Measurements from ENCODE around the gene KMT2C.

Gene KMT2C

DNA sequence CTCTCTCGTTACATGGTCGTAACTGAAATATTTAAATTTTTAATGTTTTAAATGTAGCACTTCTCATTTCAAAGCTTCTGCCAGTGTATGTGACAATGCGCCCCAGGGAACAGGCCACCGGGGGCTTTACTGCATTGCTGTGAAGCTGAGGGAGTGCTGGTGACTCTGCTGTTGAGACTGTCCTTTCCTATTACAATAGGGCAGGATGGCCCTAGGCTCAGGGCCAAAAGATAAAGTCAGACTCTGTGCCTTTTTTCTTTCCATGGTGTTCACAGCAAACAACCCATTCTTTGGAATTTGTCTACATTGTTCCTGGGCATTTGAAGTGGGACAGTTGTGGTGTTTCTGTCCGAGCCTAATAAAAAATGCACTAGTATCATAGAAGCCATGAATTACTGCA is 303.0 kb downstream of the KMT2C start:
- no peaks in the 10 kb centered on the region for H3K9me3 ChIP-seq (ENCODE audit: control insufficient read depth, low read length)
- WGBS, 2 experiments: 92 to 94% methylated on average over 5 of the region's 5 CpGs
- no peaks in the 10 kb centered on the region for H3K27me3 ChIP-seq (ENCODE audit: control insufficient read depth, insufficient read depth, low read length, poor library complexity, severe bottlenecking)
- H3K4me1 ChIP-seq (ENCODE audit: control insufficient read depth, insufficient read depth, low read length): peaks cover 7% of the 10 kb centered on the region
- no peak overlapping the region for H3K27ac ChIP-seq (ENCODE audit: insufficient read depth, low read depth, low read length, poor library complexity, severe bottlenecking)
- H3K36me3 ChIP-seq (ENCODE audit: control insufficient read depth, insufficient read depth, low read length): peaks cover 20% of the 10 kb centered on the region
- no peak overlapping the region for H3K4me3 ChIP-seq (ENCODE audit: insufficient read depth, low read depth, low read length)

DNA sequence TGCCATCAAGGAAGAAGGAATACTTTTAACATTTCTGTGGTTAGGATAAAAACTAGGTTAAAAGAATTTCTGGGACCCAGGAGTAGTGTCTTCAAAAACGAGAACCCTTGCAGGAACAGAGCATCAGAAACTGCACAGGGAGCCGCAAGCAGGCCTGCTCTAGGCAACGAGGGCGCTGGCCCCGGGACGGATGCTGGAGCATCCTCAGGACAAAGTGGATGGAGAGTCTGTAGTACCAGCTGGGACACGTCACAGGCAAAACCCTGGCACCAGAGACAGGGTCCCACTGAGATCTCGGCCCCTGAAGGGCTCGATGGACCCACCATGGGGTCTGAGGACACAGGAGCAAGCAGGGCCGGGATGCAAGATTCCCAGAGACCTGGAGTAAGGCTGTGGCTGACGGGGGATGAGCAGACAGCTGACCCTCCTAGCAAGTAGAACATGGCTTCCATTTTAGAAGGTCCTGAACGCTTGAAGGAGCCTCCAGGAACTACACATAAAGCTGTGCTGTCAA is 303.8 kb downstream of the KMT2C start:
- H3K9me3 ChIP-seq (ENCODE audit: control insufficient read depth, low read length): no peaks in the 10 kb centered on the region
- no peaks in the 10 kb centered on the region for H3K27me3 ChIP-seq (ENCODE audit: control insufficient read depth, insufficient read depth, low read length, poor library complexity, severe bottlenecking)
- no peak overlapping the region for H3K4me3 ChIP-seq (ENCODE audit: insufficient read depth, low read depth, low read length)
- H3K36me3 ChIP-seq (ENCODE audit: control insufficient read depth, insufficient read depth, low read length): peaks cover 16% of the 10 kb centered on the region
- WGBS, 2 experiments: 95 to 96% methylated on average over 12 of the region's 12 CpGs
- peaks cover 7% of the 10 kb centered on the region for H3K4me1 ChIP-seq (ENCODE audit: control insufficient read depth, insufficient read depth, low read length)
- H3K27ac ChIP-seq (ENCODE audit: insufficient read depth, low read depth, low read length, poor library complexity, severe bottlenecking): no peak overlapping the region

DNA sequence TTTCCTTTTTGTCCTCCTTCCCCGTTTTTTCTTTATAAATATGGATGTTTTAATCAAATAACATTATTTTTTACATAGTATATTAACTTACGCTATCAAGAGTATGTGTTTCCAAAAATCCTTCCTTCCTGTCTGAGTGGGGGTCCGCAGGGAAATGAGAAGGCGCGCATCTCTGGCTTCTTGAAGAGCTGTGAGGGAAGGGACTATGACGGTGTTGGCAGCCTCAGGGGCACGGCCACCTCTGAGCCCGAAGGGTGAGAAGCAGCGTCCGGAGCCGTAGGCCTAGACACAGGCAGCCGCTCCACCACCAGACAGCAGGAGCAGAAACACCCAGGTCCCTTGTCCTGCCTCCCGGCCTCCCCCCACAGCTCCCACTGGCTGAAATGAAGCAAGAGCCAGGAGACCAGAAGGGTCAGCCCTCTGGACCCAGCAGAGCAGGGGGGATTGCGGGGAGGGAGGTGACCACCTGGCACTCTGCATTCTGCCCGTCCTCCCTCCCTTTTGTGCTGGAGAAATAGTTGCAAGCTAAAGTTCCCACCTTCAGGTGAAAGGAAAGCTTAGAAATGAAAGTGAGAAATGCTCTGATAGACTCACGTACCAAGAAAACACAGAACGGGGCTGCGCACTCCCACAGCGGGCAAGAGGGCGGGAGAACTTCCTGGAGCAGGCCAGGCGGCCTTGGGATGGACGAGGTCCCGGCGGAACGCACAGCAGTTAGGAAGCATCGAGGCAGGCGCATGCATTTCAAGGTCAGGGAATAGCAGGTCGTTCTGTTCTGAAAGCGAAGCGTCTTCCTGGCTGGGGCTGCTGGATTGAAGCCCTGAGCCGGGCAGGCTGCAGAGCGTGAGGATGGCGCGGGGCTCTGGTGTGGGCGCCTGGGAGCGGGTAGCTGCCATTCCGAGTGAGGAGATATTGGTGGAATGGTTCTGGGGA is 304.9 kb downstream of the KMT2C start:
- no peaks in the 10 kb centered on the region for H3K9me3 ChIP-seq (ENCODE audit: control insufficient read depth, low read length)
- no peaks in the 10 kb centered on the region for H3K27me3 ChIP-seq (ENCODE audit: control insufficient read depth, insufficient read depth, low read length, poor library complexity, severe bottlenecking)
- H3K4me3 ChIP-seq (ENCODE audit: insufficient read depth, low read depth, low read length): no peak overlapping the region
- no peaks in the 10 kb centered on the region for H3K4me1 ChIP-seq (ENCODE audit: control insufficient read depth, insufficient read depth, low read length)
- no peak overlapping the region for H3K27ac ChIP-seq (ENCODE audit: insufficient read depth, low read depth, low read length, poor library complexity, severe bottlenecking)
- H3K36me3 ChIP-seq (ENCODE audit: control insufficient read depth, insufficient read depth, low read length): peaks cover 16% of the 10 kb centered on the region
- 96 to 97% methylated on average over 36 of the region's 37 CpGs for WGBS, 2 experiments

DNA sequence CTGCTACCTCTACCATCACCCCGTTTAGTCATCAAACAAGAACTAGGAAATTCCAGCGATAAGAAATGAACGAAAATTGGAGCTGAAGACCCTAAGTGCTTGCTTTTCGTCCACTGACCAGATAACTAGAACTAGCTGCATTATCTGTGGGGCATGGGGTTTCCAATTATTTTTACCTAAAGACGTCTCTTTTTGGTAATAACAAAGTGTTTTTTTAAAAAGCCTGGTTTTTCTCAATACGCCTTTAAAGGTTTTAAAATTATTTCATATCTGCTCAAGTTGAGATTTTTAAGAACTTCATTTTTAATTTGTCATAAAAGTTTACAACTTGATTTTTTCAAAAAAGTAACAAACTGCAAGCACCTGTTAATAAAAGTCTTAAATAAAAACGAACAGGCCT is 306.1 kb downstream of the KMT2C start:
- no peaks in the 10 kb centered on the region for H3K9me3 ChIP-seq (ENCODE audit: control insufficient read depth, low read length)
- H3K4me3 ChIP-seq (ENCODE audit: insufficient read depth, low read depth, low read length): no peak overlapping the region
- 94 to 98% methylated on average over 5 to 6 of the region's 7 CpGs for WGBS, 2 experiments
- no peak overlapping the region for H3K27ac ChIP-seq (ENCODE audit: insufficient read depth, low read depth, low read length, poor library complexity, severe bottlenecking)
- no peaks in the 10 kb centered on the region for H3K27me3 ChIP-seq (ENCODE audit: control insufficient read depth, insufficient read depth, low read length, poor library complexity, severe bottlenecking)
- no peaks in the 10 kb centered on the region for H3K4me1 ChIP-seq (ENCODE audit: control insufficient read depth, insufficient read depth, low read length)
- H3K36me3 ChIP-seq (ENCODE audit: control insufficient read depth, insufficient read depth, low read length): peaks cover 17% of the 10 kb centered on the region

DNA sequence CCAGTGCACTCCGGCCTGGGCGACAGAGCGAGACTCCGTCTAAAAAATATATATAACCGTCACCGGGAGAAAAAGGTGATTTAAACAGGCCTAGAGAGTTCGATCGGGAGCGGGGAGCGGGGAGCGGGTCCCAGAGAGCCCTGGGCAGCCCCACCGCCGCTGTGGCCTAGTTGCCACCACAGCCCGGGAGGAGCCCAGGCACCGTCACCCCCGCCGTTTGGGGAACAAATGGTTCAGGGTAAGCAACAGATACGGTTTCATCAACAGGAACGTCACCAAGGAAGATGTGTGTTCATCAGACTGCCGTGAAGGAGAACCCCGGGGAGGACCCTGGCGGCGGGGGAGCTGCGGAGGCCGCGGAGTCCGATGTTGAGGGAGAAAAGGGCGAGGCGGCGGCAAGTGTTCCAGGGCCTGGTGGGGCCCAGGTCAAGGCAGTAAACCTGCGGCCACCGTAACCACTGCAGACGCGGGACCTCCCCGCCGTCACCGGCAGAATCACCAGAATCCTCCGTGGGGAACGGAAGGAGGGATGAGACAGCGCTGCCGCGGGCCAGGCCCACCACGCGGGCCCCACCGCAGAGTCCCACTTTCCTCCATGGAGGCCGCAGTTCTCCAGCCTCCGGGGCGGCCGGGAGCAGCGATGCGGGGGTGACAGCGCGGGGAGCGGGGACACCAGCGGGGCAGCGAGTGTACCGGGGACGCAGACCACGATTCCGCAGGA is 306.9 kb downstream of the KMT2C start:
- H3K36me3 ChIP-seq (ENCODE audit: control insufficient read depth, insufficient read depth, low read length): peaks cover 23% of the 10 kb centered on the region
- no peaks in the 10 kb centered on the region for H3K4me1 ChIP-seq (ENCODE audit: control insufficient read depth, insufficient read depth, low read length)
- 96 to 97% methylated on average over 60 of the region's 60 CpGs for WGBS, 2 experiments
- H3K27me3 ChIP-seq (ENCODE audit: control insufficient read depth, insufficient read depth, low read length, poor library complexity, severe bottlenecking): no peaks in the 10 kb centered on the region
- H3K9me3 ChIP-seq (ENCODE audit: control insufficient read depth, low read length): no peaks in the 10 kb centered on the region
- no peak overlapping the region for H3K4me3 ChIP-seq (ENCODE audit: insufficient read depth, low read depth, low read length)
- no peak overlapping the region for H3K27ac ChIP-seq (ENCODE audit: insufficient read depth, low read depth, low read length, poor library complexity, severe bottlenecking)

DNA sequence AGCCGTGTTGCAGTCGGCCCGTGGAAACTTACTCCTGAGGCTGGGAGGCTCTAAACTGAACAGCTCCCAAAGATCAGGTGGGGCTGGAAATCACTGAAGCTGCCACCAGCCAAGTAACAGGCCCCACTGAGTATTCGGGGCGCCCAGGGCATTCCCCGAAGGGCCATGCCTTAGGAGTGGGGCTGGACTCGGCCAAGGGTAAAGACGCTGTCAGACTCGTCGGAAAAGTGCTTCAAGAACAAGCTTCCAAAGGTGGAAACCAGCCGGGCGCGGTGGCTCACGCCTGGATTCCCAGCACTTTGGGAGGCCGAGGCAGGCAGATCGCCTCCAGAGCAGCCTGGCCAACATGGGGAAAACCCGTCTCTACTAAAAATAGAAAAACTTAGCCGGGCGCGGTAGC is 307.6 kb downstream of the KMT2C start:
- Histone ChIP-seq H3K27ac (ENCODE audit: insufficient read depth, low read depth, low read length, poor library complexity, severe bottlenecking) (no peak overlapping the region), H3K4me1 (ENCODE audit: control insufficient read depth, insufficient read depth, low read length) (no peaks in the 10 kb centered on the region), H3K9me3 (ENCODE audit: control insufficient read depth, low read length) (no peaks in the 10 kb centered on the region), H3K36me3 (ENCODE audit: control insufficient read depth, insufficient read depth, low read length) (peaks cover 23% of the 10 kb centered on the region), H3K4me3 (ENCODE audit: insufficient read depth, low read depth, low read length) (no peak overlapping the region), H3K27me3 (ENCODE audit: control insufficient read depth, insufficient read depth, low read length, poor library complexity, severe bottlenecking) (no peaks in the 10 kb centered on the region)
- WGBS, 2 experiments: 96% methylated on average over 20 of the region's 20 CpGs

DNA sequence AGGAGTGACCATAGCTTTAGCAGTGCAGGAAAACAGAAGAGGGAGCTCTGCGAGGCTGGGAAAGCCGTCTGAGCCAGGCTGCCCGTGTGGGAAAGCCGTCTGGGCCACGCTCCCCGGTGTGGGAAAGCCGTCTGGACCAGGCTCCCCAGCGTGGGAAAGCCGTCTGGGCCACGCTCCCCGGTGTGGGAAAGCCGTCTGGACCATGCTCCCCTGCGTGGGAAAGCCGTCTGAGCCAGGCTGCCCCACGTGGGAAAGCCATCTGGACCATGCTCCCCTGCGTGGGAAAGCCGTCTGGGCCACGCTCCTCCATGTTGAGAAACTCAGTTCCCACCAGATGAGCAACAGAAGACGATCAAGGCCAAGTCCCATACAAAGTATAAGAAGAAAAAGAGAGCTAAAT is 308.6 kb downstream of the KMT2C start:
- no peaks in the 10 kb centered on the region for H3K4me1 ChIP-seq (ENCODE audit: control insufficient read depth, insufficient read depth, low read length)
- WGBS, 2 experiments: 94% methylated on average over 19 of the region's 19 CpGs
- no peaks in the 10 kb centered on the region for H3K9me3 ChIP-seq (ENCODE audit: control insufficient read depth, low read length)
- peaks cover 28% of the 10 kb centered on the region for H3K36me3 ChIP-seq (ENCODE audit: control insufficient read depth, insufficient read depth, low read length)
- H3K27me3 ChIP-seq (ENCODE audit: control insufficient read depth, insufficient read depth, low read length, poor library complexity, severe bottlenecking): no peaks in the 10 kb centered on the region
- no peak overlapping the region for H3K4me3 ChIP-seq (ENCODE audit: insufficient read depth, low read depth, low read length)
- no peak overlapping the region for H3K27ac ChIP-seq (ENCODE audit: insufficient read depth, low read depth, low read length, poor library complexity, severe bottlenecking)

DNA sequence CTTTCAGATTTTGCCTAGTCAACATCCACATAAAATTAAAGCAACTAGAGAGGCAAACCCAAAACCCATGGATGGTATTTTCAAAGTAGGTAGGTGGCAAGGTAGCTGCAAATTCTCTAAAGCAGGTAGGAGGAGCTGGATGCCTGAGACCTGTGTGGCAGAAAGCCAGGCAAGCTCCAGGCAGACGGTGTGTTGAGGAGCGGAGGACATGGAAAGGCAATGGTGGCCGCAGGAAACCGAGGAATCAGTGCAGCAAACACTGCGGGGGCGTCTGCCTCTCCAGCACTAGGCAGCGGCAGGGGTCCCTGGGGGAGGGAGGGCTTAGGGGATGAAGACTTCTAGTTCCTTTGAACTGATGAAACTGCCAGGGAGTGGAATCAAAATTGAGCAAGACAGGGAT is 309.1 kb downstream of the KMT2C start:
- Histone ChIP-seq H3K9me3 (ENCODE audit: control insufficient read depth, low read length) (no peaks in the 10 kb centered on the region), H3K27ac (ENCODE audit: insufficient read depth, low read depth, low read length, poor library complexity, severe bottlenecking) (no peak overlapping the region), H3K4me3 (ENCODE audit: insufficient read depth, low read depth, low read length) (no peak overlapping the region), H3K36me3 (ENCODE audit: control insufficient read depth, insufficient read depth, low read length) (peaks cover 30% of the 10 kb centered on the region), H3K4me1 (ENCODE audit: control insufficient read depth, insufficient read depth, low read length) (no peaks in the 10 kb centered on the region), H3K27me3 (ENCODE audit: control insufficient read depth, insufficient read depth, low read length, poor library complexity, severe bottlenecking) (no peaks in the 10 kb centered on the region)
- WGBS, 2 experiments: 83% methylated on average over 7 of the region's 7 CpGs

DNA sequence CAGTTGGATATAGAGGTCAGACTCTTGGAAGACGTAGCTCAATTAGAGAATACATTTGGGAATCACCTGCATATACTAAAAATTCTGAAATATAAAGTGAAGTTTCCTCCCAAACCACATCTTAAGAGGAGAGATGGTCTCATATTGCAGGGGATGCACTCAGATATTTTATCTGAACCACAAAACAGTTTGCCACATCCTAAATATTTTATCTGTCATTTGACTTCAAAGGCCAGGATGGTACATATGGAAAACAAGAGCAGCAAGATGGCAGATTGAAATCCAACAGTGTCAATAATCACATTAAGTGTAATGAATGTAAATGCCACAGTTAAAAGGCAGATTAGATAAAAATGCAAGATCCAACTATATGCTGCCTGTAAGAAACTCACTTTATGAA is 313.3 kb downstream of the KMT2C start:
- Histone ChIP-seq H3K27ac (ENCODE audit: insufficient read depth, low read depth, low read length, poor library complexity, severe bottlenecking) (no peak overlapping the region), H3K9me3 (ENCODE audit: control insufficient read depth, low read length) (no peaks in the 10 kb centered on the region), H3K27me3 (ENCODE audit: control insufficient read depth, insufficient read depth, low read length, poor library complexity, severe bottlenecking) (no peaks in the 10 kb centered on the region), H3K4me1 (ENCODE audit: control insufficient read depth, insufficient read depth, low read length) (no peaks in the 10 kb centered on the region), H3K4me3 (ENCODE audit: insufficient read depth, low read depth, low read length) (no peak overlapping the region), H3K36me3 (ENCODE audit: control insufficient read depth, insufficient read depth, low read length) (peaks cover 41% of the 10 kb centered on the region)
- WGBS, 2 experiments: 94% methylated on average over 1 of the region's 1 CpG; no CpG with 5 or more reads in 1 of the 2 experiments

DNA sequence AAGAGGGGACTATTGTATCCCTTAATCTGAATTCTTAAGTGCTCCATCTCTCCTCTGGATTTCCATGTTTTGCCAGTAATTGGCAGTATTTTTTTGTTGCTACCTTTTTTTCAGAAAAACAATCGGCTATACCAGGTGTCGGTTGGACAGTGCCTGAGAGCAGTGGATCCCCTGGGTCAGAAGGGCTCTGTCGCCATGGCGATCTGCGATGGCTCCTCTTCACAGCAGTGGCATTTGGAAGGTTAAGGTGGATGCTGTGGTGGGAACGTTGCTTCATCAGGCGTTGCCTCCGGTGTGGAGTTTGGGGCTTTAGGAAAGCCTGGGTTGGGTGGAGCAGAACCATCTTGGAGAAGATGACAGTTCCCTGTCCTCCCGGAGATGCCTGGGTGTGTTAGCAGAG is 314.4 kb downstream of the KMT2C start:
- no peak overlapping the region for H3K4me3 ChIP-seq (ENCODE audit: insufficient read depth, low read depth, low read length)
- H3K36me3 ChIP-seq (ENCODE audit: control insufficient read depth, insufficient read depth, low read length): peaks cover 46% of the 10 kb centered on the region
- H3K9me3 ChIP-seq (ENCODE audit: control insufficient read depth, low read length): no peaks in the 10 kb centered on the region
- H3K27me3 ChIP-seq (ENCODE audit: control insufficient read depth, insufficient read depth, low read length, poor library complexity, severe bottlenecking): no peaks in the 10 kb centered on the region
- H3K27ac ChIP-seq (ENCODE audit: insufficient read depth, low read depth, low read length, poor library complexity, severe bottlenecking): no peak overlapping the region
- WGBS, 2 experiments: 93 to 95% methylated on average over 9 of the region's 9 CpGs
- H3K4me1 ChIP-seq (ENCODE audit: control insufficient read depth, insufficient read depth, low read length): no peaks in the 10 kb centered on the region

All from ectodermal cell (in vitro differentiated cells).